ENCODE results near the gene LFNG. TPM values are rescaled to one million over a fixed set of nuclear protein-coding genes. Genes with fewer than 3 reads are reported as not detected.
"Not testable (repeated sequence)": the region's sequence is repeated elsewhere in the genome, so short reads cannot be mapped to it uniquely, and the experiment has no call there.

Gene LFNG
- total RNA-seq, 1 donor from 2014 or later = 44.9 TPM

- peaks cover 24% of the 10 kb centered on the region for H3K4me1 Mint-ChIP-seq
- peaks cover 3% of the 10 kb centered on the region for H3K36me3 Mint-ChIP-seq (ENCODE audit: low read depth)
- no peak for DNase-seq (ENCODE audit: low read depth, low spot score)
- H3K4me3 Mint-ChIP-seq = peak overlapping the region; percentile 54
- H3K9me3 Mint-ChIP-seq = no peaks in the 10 kb centered on the region
- no peak for TF ChIP-seq CTCF (conservative IDR thresholded peaks at IDR 0.05)
- H3K27ac Mint-ChIP-seq (ENCODE audit: unreplicated experiment) = no peak overlapping the region
- H3K27me3 Mint-ChIP-seq (ENCODE audit: low read depth) = no peaks in the 10 kb centered on the region
These were observed 9.0 kb downstream of the LFNG start for GRCh38 chr7:2528481-2529095.

GRCh38 chr7:2529161-2530070 lies 9.8 kb downstream of the LFNG start:
- H3K4me1 Mint-ChIP-seq = peaks cover 19% of the 10 kb centered on the region

GRCh38 chr7:2530071-2530987 lies 10.8 kb downstream of the LFNG start:
- no peak for DNase-seq (ENCODE audit: low read depth, low spot score)
- peaks cover 4% of the 10 kb centered on the region for H3K36me3 Mint-ChIP-seq (ENCODE audit: low read depth)
- peak overlapping the region; percentile 6 for H3K27ac Mint-ChIP-seq (ENCODE audit: unreplicated experiment)
- no peaks in the 10 kb centered on the region for H3K27me3 Mint-ChIP-seq (ENCODE audit: low read depth)
- peaks cover 19% of the 10 kb centered on the region for H3K4me1 Mint-ChIP-seq
- peak overlapping the region; percentile 19 for H3K4me3 Mint-ChIP-seq
- H3K9me3 Mint-ChIP-seq = no peaks in the 10 kb centered on the region
- no peak for TF ChIP-seq CTCF (conservative IDR thresholded peaks at IDR 0.05)

More at GRCh38 chr7:2529161-2530070, 9.8 kb downstream of the LFNG start:
- no peak overlapping the region for H3K27ac Mint-ChIP-seq (ENCODE audit: unreplicated experiment)
- H3K9me3 Mint-ChIP-seq = no peaks in the 10 kb centered on the region
- peaks cover 4% of the 10 kb centered on the region for H3K36me3 Mint-ChIP-seq (ENCODE audit: low read depth)
- H3K4me3 Mint-ChIP-seq = no peak overlapping the region
- no peaks in the 10 kb centered on the region for H3K27me3 Mint-ChIP-seq (ENCODE audit: low read depth)
- DNase-seq (ENCODE audit: low read depth, low spot score) = no peak
- TF ChIP-seq CTCF (conservative IDR thresholded peaks at IDR 0.05) = no peak

GRCh38 chr7:2530994-2531795 lies 11.6 kb downstream of the LFNG start:
- Mint-ChIP-seq H3K27ac (ENCODE audit: unreplicated experiment) (peak overlapping the region; percentile 6), H3K4me3 (peak overlapping the region; percentile 19), H3K4me1 (peaks cover 16% of the 10 kb centered on the region)
- not testable (repeated sequence) for H3K36me3 Mint-ChIP-seq (ENCODE audit: low read depth); H3K27me3 Mint-ChIP-seq (ENCODE audit: low read depth); H3K9me3 Mint-ChIP-seq; DNase-seq (ENCODE audit: low read depth, low spot score)

GRCh38 chr7:2531796-2532110 lies 12.2 kb downstream of the LFNG start:
- not testable (repeated sequence) for H3K4me3 Mint-ChIP-seq; H3K27ac Mint-ChIP-seq (ENCODE audit: unreplicated experiment); H3K36me3 Mint-ChIP-seq (ENCODE audit: low read depth); H3K9me3 Mint-ChIP-seq; DNase-seq (ENCODE audit: low read depth, low spot score); H3K27me3 Mint-ChIP-seq (ENCODE audit: low read depth)
- H3K4me1 Mint-ChIP-seq = peaks cover 16% of the 10 kb centered on the region

- H3K9me3 Mint-ChIP-seq; H3K36me3 Mint-ChIP-seq (ENCODE audit: low read depth); H3K27ac Mint-ChIP-seq (ENCODE audit: unreplicated experiment); H3K27me3 Mint-ChIP-seq (ENCODE audit: low read depth); DNase-seq (ENCODE audit: low read depth, low spot score): not testable (repeated sequence)
- H3K4me3 Mint-ChIP-seq = peak overlapping the region; percentile 57
- H3K4me1 Mint-ChIP-seq = peaks cover 16% of the 10 kb centered on the region
These were observed 12.7 kb downstream of the LFNG start for GRCh38 chr7:2532199-2532772.

GRCh38 chr7:2532816-2533215 lies 13.2 kb downstream of the LFNG start:
- not testable (repeated sequence) for H3K4me3 Mint-ChIP-seq; H3K27ac Mint-ChIP-seq (ENCODE audit: unreplicated experiment); H3K27me3 Mint-ChIP-seq (ENCODE audit: low read depth); H3K36me3 Mint-ChIP-seq (ENCODE audit: low read depth); DNase-seq (ENCODE audit: low read depth, low spot score); H3K9me3 Mint-ChIP-seq
- peaks cover 14% of the 10 kb centered on the region for H3K4me1 Mint-ChIP-seq

GRCh38 chr7:2533566-2533965 lies 14.0 kb downstream of the LFNG start:
- H3K27me3 Mint-ChIP-seq (ENCODE audit: low read depth); H3K4me1 Mint-ChIP-seq: not testable (repeated sequence)

GRCh38 chr7:2534214-2534613 lies 14.6 kb downstream of the LFNG start:
- DNase-seq (ENCODE audit: low read depth, low spot score); H3K27me3 Mint-ChIP-seq (ENCODE audit: low read depth); H3K27ac Mint-ChIP-seq (ENCODE audit: unreplicated experiment); H3K36me3 Mint-ChIP-seq (ENCODE audit: low read depth); H3K9me3 Mint-ChIP-seq; H3K4me1 Mint-ChIP-seq; H3K4me3 Mint-ChIP-seq: not testable (repeated sequence)

More at GRCh38 chr7:2533566-2533965, 14.0 kb downstream of the LFNG start:
- H3K4me3 Mint-ChIP-seq = peak overlapping the region; percentile 71
- H3K36me3 Mint-ChIP-seq (ENCODE audit: low read depth); H3K9me3 Mint-ChIP-seq; DNase-seq (ENCODE audit: low read depth, low spot score): not testable (repeated sequence)
- H3K27ac Mint-ChIP-seq (ENCODE audit: unreplicated experiment) = peak overlapping the region; percentile 35
